HG02970 (cell line): Measurements from ENCODE around the gene GRM2.
"Not testable (repeated sequence)": the region's sequence is repeated elsewhere in the genome, so short reads cannot be mapped to it uniquely, and the experiment has no call there.

Source experiments
- ATAC-seq: cut with Tn5 transposase; IDR thresholded peaks from one replicate; pipeline ENCODE4 v1.9.1; 2021; ENCODE audit warnings: mild to moderate bottlenecking, moderate library complexity, moderate number of reproducible peaks; ENCODE audit not compliant: unreplicated experiment, low FRiP score

Gene GRM2

GRCh38 chr3:51719410-51720025 is 12.7 kb downstream of the GRM2 start:
- ATAC-seq: no peak

GRCh38 chr3:51720292-51721061 is 13.6 kb downstream of the GRM2 start:
- ATAC-seq: no peak

GRCh38 chr3:51721062-51721745 is 14.3 kb downstream of the GRM2 start:
- no peak for ATAC-seq

GRCh38 chr3:51722362-51722761 is 15.5 kb downstream of the GRM2 start:
- no peak for ATAC-seq

GRCh38 chr3:51727500-51727899 is 20.6 kb downstream of the GRM2 start:
- no peak for ATAC-seq

- no peak for ATAC-seq
Observed at GRCh38 chr3:51729042-51729633, 22.3 kb downstream of the GRM2 start.

- ATAC-seq: no peak
Observed at GRCh38 chr3:51733859-51734571, 27.1 kb downstream of the GRM2 start.

- ATAC-seq: no peak
Observed at GRCh38 chr3:51734572-51734907, 27.7 kb downstream of the GRM2 start.

- no peak for ATAC-seq
Observed at GRCh38 chr3:51735039-51735438, 28.2 kb downstream of the GRM2 start.

GRCh38 chr3:51735950-51736349 is 29.1 kb downstream of the GRM2 start:
- ATAC-seq: no peak

- ATAC-seq: no peak
Observed at GRCh38 chr3:51739110-51739509, 32.2 kb downstream of the GRM2 start.

- ATAC-seq: not testable (repeated sequence)
Observed at GRCh38 chr3:51742320-51742719, 35.5 kb downstream of the GRM2 start.

GRCh38 chr3:51742978-51743377 is 36.1 kb downstream of the GRM2 start:
- ATAC-seq: not testable (repeated sequence)

- no peak for ATAC-seq
Observed at GRCh38 chr3:51747840-51748239, 41.0 kb downstream of the GRM2 start.

GRCh38 chr3:51748327-51748726 is 41.5 kb downstream of the GRM2 start:
- no peak for ATAC-seq

- ATAC-seq: no peak
Observed at GRCh38 chr3:51750878-51751277, 44.0 kb downstream of the GRM2 start.

GRCh38 chr3:51751287-51751686 is 44.4 kb downstream of the GRM2 start:
- no peak for ATAC-seq

GRCh38 chr3:51753763-51754750 is 47.2 kb downstream of the GRM2 start:
- not testable (repeated sequence) for ATAC-seq

- no peak for ATAC-seq
Observed at GRCh38 chr3:51759203-51759602, 52.3 kb downstream of the GRM2 start.
